Lower leg skin (tissue), 4 donors: Measurements from ENCODE around the gene SERBP1. TPM values are rescaled to one million over a fixed set of nuclear protein-coding genes. Genes with fewer than 3 reads are reported as not detected.

Experiments
- DNase-seq, 2 donors: peaks; one replicate each; pipeline ENCODE4 v3.0.0-alpha.2; 2019; ENCODE audit warnings: low spot score in 2 of 2
- H3K4me3 ChIP-seq: fragments of 200-600 bp; sonication (generic); 2 replicates; pipeline ENCODE4 v1.5.1; 2017; ENCODE audit warnings: mild to moderate bottlenecking, low read depth; ENCODE audit not compliant: poor library complexity, severe bottlenecking
- POLR2A ChIP-seq, 2 donors: fragments of 450-650 bp; IDR thresholded peaks; one replicate each; pipeline ENCODE4 v1.6.1; 2016 to 2017; ENCODE audit warnings: antibody characterized with exemption in 2 of 2, mild to moderate bottlenecking in 1 of 2, moderate library complexity in 1 of 2
- WGBS, 2 donors: methylation state at CpG; one replicate each; pipeline ENCODE4 v1.1.5; 2018; 5-methylcytosine and 5-hydroxymethylcytosine counted together
- intact Hi-C: fragments of 100-400 bp; cut with DNase I; formaldehyde crosslinking; loops from one replicate; pipeline ENCODE4 v1.15.0; 2023; ENCODE audit warnings: low total_unique reads
- total RNA-seq, 4 donors: library from RNA; depleted of rRNA; stranded (reverse); fragments of >200 nt; gene quantifications; one replicate each; pipeline ENCODE4 v1.1.0, GENCODE V29; 2016
- TF ChIP-seq, protein P1 (sequence below), 3 donors: fragments of 450-650 bp; IDR thresholded peaks; one replicate each; pipeline ENCODE4 v1.5.1; 2016; ENCODE audit warnings: antibody characterized with exemption in 3 of 3, mild to moderate bottlenecking in 3 of 3, moderate library complexity in 2 of 3

Gene SERBP1
- total RNA-seq, 4 donors from 2014 or later = 232 to 292 (median 273) TPM

DNA sequence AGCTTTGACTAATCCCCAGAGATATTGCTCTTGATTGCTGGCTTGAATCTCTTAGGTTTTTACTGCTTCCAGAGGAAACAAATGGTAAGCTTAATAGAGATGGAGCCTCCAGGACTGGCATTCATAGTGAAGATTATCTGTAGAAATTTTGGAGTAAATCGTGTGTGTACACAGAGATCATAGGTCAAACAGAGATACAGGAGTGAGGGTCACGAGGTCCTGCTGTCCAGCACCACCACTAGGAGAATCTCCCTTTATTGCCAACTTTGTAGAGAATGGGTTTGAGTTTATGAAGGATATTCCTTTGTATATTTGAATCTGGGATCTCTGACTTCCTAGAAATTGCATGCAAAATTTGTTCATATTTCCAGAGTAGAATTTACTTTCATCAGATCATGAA lies 7.8 kb upstream of the SERBP1 start:
- intact Hi-C loops = no loop called here
- H3K4me3 ChIP-seq = no peak overlapping the region
- WGBS, 2 donors = 90% methylated on average over 2 of the region's 2 CpGs
- no peak for TF ChIP-seq POLR2A (IDR thresholded peaks at IDR 0.05)
- TF ChIP-seq, protein P1, sequence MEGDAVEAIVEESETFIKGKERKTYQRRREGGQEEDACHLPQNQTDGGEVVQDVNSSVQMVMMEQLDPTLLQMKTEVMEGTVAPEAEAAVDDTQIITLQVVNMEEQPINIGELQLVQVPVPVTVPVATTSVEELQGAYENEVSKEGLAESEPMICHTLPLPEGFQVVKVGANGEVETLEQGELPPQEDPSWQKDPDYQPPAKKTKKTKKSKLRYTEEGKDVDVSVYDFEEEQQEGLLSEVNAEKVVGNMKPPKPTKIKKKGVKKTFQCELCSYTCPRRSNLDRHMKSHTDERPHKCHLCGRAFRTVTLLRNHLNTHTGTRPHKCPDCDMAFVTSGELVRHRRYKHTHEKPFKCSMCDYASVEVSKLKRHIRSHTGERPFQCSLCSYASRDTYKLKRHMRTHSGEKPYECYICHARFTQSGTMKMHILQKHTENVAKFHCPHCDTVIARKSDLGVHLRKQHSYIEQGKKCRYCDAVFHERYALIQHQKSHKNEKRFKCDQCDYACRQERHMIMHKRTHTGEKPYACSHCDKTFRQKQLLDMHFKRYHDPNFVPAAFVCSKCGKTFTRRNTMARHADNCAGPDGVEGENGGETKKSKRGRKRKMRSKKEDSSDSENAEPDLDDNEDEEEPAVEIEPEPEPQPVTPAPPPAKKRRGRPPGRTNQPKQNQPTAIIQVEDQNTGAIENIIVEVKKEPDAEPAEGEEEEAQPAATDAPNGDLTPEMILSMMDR (IDR thresholded peaks at IDR 0.05) = no peak
- DNase-seq = no peak

DNA sequence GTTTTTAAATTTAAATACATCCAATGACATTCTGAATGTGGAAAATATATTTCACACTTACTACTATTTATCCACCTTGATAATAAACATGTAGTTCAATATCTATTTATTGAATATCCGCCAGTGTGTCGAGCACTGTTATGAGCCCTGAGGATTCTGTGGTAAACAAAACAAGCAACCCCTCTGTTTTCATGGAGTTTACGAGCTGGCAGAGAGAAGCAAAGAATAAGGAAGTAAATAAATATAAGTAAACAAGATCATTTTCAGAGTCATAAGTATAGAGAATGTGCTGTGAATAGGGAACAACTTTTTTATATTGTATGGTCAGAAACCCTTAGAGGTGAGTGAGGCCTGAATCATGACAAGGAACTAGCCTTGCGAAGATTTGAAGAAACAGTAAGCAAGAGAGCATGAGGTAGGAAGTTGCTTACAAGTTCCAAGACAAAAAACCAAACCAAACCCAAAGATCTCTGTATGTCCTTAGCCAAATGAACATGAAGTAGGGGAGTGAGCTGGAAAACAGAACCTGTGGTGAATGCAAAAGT lies 6.4 kb upstream of the SERBP1 start:
- H3K4me3 ChIP-seq = no peak overlapping the region
- TF ChIP-seq, protein P1 (IDR thresholded peaks at IDR 0.05) = no peak
- TF ChIP-seq POLR2A (IDR thresholded peaks at IDR 0.05) = no peak
- intact Hi-C loops = no loop called here
- no peak for DNase-seq
- WGBS, 2 donors = 89% methylated on average over 4 of the region's 4 CpGs

DNA sequence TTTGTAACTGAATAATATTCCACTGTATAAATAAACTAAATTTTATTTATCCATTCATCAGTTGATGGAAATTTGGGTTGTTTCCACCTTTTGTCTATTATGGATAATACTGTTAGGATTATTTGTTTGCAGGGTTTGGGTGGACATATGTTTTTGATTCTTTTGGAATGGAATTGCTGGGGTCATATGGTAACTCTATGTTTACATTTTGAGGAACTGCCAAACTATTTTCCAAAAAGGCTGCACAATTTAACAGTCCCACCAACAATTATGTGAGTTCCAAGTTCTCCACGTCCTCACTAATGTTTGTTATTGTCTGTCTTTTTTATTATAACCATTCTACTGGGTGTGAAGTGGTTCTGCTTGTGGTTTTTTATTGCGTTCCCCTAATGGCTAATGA lies 4.3 kb upstream of the SERBP1 start:
- DNase-seq = no peak
- 60 to 67% methylated on average over 2 of the region's 2 CpGs for WGBS, 2 donors
- H3K4me3 ChIP-seq = no peak overlapping the region
- TF ChIP-seq, protein P1 (IDR thresholded peaks at IDR 0.05) = no peak
- TF ChIP-seq POLR2A (IDR thresholded peaks at IDR 0.05) = no peak
- intact Hi-C loops = no loop called here

DNA sequence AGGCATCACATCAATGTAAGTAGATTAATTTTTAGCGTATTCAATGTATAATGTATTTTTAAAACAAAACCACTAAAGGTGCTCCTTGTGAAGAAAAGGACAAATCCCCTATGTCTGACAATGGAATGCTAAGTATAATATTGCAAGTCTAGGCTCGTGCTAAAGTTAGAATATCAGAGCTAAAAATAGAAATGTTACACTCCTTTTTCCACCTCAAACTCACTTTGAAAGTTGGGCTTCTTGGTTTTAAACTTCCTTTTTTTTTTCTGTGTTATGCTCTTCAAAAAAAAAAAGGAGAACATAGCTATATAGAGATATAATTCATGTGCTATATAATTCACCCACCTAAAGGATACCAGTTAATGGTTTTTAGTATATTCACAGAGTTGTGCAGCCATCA lies 3.6 kb upstream of the SERBP1 start:
- intact Hi-C loops = no loop called here
- H3K4me3 ChIP-seq = no peak overlapping the region
- DNase-seq = no peak
- no peak for TF ChIP-seq POLR2A (IDR thresholded peaks at IDR 0.05)
- TF ChIP-seq, protein P1 (IDR thresholded peaks at IDR 0.05) = no peak
- 46 to 50% methylated on average over 2 of the region's 2 CpGs for WGBS, 2 donors

DNA sequence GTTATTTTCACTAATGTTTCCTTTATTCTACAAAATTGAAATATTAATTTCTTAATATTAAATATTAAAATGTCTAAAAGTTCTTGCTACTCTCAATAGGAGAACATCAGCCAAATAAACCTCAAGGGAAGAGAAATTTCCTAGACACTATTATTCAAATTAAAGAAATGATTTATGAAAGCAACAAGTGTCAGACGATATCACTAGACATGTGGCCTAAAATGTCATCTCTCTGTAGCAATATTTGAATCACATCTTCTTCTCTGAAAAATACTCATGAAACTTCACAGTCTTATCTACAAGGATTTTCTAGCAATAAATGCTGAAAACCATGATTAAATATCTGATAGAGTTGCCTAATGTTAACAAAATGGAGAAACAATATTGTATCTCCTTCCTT lies 2.5 kb upstream of the SERBP1 start:
- intact Hi-C loops = no loop called here
- no peak overlapping the region for H3K4me3 ChIP-seq
- no peak for DNase-seq
- TF ChIP-seq, protein P1 (IDR thresholded peaks at IDR 0.05) = no peak
- TF ChIP-seq POLR2A (IDR thresholded peaks at IDR 0.05) = no peak
- 63 to 70% methylated on average over 1 of the region's 1 CpG for WGBS, 2 donors
